Measurements from ENCODE around the gene SNAPC4. TPM values are rescaled to one million over a fixed set of nuclear protein-coding genes. Genes with fewer than 3 reads are reported as not detected.

SNAPC4 gene
- total RNA-seq, 1 experiment from 2014 or later = 29.7 TPM

- Histone ChIP-seq H3K4ac (ENCODE audit: low read depth, low read length) (no peak overlapping the region), H3K4me2 (ENCODE audit: insufficient read depth, insufficient read length, low read length) (no peak overlapping the region), H3K79me2 (ENCODE audit: insufficient read depth, low read length) (peaks cover 14% of the 10 kb centered on the region; the same call in 1 of the 2 replicates), H3T11ph (ENCODE audit: low read length) (no peak overlapping the region), H2BK12ac (ENCODE audit: insufficient read length, low read depth, low read length) (no peak overlapping the region), H3K9me3 (ENCODE audit: control insufficient read depth, low read depth, low read length) (no peaks in the 10 kb centered on the region), H3K79me1 (ENCODE audit: insufficient read depth, low read depth, low read length, poor library complexity, severe bottlenecking) (peaks cover 19% of the 10 kb centered on the region), H2AFZ (ENCODE audit: low read length) (no peak overlapping the region), H3K23ac (ENCODE audit: insufficient read length, low read depth, low read length) (no peak overlapping the region), H3K4me1 (ENCODE audit: insufficient read depth, low read length) (no peaks in the 10 kb centered on the region), H4K8ac (replicated peaks; ENCODE audit: insufficient read length, low read depth, low read length) (no peak overlapping the region), H4K5ac (ENCODE audit: insufficient read length, low read depth, low read length) (no peak overlapping the region), H4K20me1 (ENCODE audit: control insufficient read depth, insufficient read depth, insufficient read length) (no peaks in the 10 kb centered on the region), H3K23me2 (ENCODE audit: insufficient read length, low read depth, low read length, poor library complexity, severe bottlenecking) (peaks cover 15% of the 10 kb centered on the region), H3K18ac (ENCODE audit: insufficient read length, low read depth, low read length) (no peak overlapping the region), H3K14ac (ENCODE audit: insufficient read depth, low read length) (no peak overlapping the region), H2BK120ac (ENCODE audit: low read depth, low read length, poor library complexity, severe bottlenecking) (no peak overlapping the region), H2BK15ac (ENCODE audit: low read depth, low read length) (no peak overlapping the region), H2BK20ac (ENCODE audit: low read depth, low read length, poor library complexity, severe bottlenecking) (no peak overlapping the region), H2BK5ac (ENCODE audit: insufficient read length, low read length) (no peak overlapping the region), H3K27me3 (ENCODE audit: insufficient read depth, low read length) (no peaks in the 10 kb centered on the region), H3K56ac (ENCODE audit: insufficient read length, low read depth, low read length) (no peak overlapping the region), H3K9ac (ENCODE audit: extremely low read depth, insufficient read length, low read length) (no peak overlapping the region), H4K91ac (ENCODE audit: insufficient read length, low read depth, low read length) (no peak overlapping the region), H3K27ac (ENCODE audit: insufficient read length, low read depth, low read length) (no peak overlapping the region), H2AK5ac (ENCODE audit: insufficient read length, low read length) (no peak overlapping the region)
- no CpG with 5 or more reads among the region's 9 CpGs for WGBS (ENCODE audit: extremely low coverage, insufficient read length, low lambda C conversion rate)
- peaks cover 3% of the 10 kb centered on the region; the same call in 1 of the 2 replicates for H3K27me3 Mint-ChIP-seq (ENCODE audit: low read depth)
- H3K4me3 Mint-ChIP-seq = peak overlapping the region in 1 of 2 experiments; percentile 40; a peak in 2 of 5 replicates
- peaks cover 22 to 25% of the 10 kb centered on the region in 2 experiments for H3K4me1 Mint-ChIP-seq
- no peaks in the 10 kb centered on the region for H3K9me3 Mint-ChIP-seq
- H3K36me3 Mint-ChIP-seq (ENCODE audit: insufficient read depth in 1 of 3, low read depth in 3 of 3) = peaks cover 46 to 75% (median 60%) of the 10 kb centered on the region in 3 experiments
- TF ChIP-seq, protein P1, sequence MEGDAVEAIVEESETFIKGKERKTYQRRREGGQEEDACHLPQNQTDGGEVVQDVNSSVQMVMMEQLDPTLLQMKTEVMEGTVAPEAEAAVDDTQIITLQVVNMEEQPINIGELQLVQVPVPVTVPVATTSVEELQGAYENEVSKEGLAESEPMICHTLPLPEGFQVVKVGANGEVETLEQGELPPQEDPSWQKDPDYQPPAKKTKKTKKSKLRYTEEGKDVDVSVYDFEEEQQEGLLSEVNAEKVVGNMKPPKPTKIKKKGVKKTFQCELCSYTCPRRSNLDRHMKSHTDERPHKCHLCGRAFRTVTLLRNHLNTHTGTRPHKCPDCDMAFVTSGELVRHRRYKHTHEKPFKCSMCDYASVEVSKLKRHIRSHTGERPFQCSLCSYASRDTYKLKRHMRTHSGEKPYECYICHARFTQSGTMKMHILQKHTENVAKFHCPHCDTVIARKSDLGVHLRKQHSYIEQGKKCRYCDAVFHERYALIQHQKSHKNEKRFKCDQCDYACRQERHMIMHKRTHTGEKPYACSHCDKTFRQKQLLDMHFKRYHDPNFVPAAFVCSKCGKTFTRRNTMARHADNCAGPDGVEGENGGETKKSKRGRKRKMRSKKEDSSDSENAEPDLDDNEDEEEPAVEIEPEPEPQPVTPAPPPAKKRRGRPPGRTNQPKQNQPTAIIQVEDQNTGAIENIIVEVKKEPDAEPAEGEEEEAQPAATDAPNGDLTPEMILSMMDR (conservative IDR thresholded peaks at IDR 0.05) = no peak
- no peak for DNase-seq
- peak overlapping the region in 2 of 3 experiments; percentile 73 to 79; a peak in 3 of 7 replicates for H3K27ac Mint-ChIP-seq
Observed at GRCh38 chr9:136412962-136413361, 13.0 kb upstream of the SNAPC4 start.
